Neural progenitor cell (in vitro differentiated cells): ENCODE data around the gene C11orf16. TPM values are rescaled to one million over a fixed set of nuclear protein-coding genes. Genes with fewer than 3 reads are reported as not detected.

Source experiments
- DNase-seq: peaks from one replicate; pipeline ENCODE4 v3.0.0-alpha.2; 2016; ENCODE audit warnings: low spot score
- H2AFZ ChIP-seq: fragments of 200-600 bp; sonication (generic); replicated peaks from 2 replicates; pipeline ENCODE4 v1.6.1; 2016; ENCODE audit warnings: antibody characterized with exemption
- H3F3A ChIP-seq: fragments of 200-600 bp; sonication (generic); 2 replicates; pipeline ENCODE4 v1.6.1; 2016; ENCODE audit warnings: antibody characterized with exemption, low read depth
- H3K27ac ChIP-seq: fragments of 200-600 bp; sonication (generic); 2 replicates; pipeline ENCODE4 v1.5.1; 2016; ENCODE audit warnings: mild to moderate bottlenecking
- H3K27me3 ChIP-seq: fragments of 200-600 bp; sonication (generic); 2 replicates; pipeline ENCODE4 v1.6.1; 2016; ENCODE audit warnings: mild to moderate bottlenecking, moderate library complexity
- H3K36me3 ChIP-seq: fragments of 200-600 bp; sonication (generic); 2 replicates; pipeline ENCODE4 v1.5.1; 2016
- H3K4me1 ChIP-seq: fragments of 200-600 bp; sonication (generic); 2 replicates; pipeline ENCODE4 v1.6.1; 2016; ENCODE audit warnings: mixed run types
- H3K4me2 ChIP-seq: fragments of 200-600 bp; sonication (generic); 2 replicates; pipeline ENCODE4 v1.6.1; 2016
- H3K4me3 ChIP-seq: fragments of 200-600 bp; sonication (generic); 2 replicates; pipeline ENCODE4 v1.5.1; 2016
- H3K79me2 ChIP-seq: fragments of 200-600 bp; sonication (generic); 2 replicates; pipeline ENCODE4 v1.6.1; 2016; ENCODE audit warnings: low read depth
- H3K9ac ChIP-seq: fragments of 200-600 bp; sonication (generic); 2 replicates; pipeline ENCODE4 v1.6.1; 2016
- H3K9me3 ChIP-seq: fragments of 200-600 bp; sonication (generic); 2 replicates; pipeline ENCODE4 v1.5.1; 2016; ENCODE audit warnings: low read depth
- H4K20me1 ChIP-seq: fragments of 200-600 bp; sonication (generic); 2 replicates; pipeline ENCODE4 v1.6.1; 2016; ENCODE audit warnings: low read depth
- H3K27ac Mint-ChIP-seq: 3 replicates; pipeline ENCODE4 v1.8.0; 2021; ENCODE audit warnings: mixed read lengths
- H3K27me3 Mint-ChIP-seq: 2 replicates; pipeline ENCODE4 v1.8.0; 2022; ENCODE audit warnings: low read depth, mild to moderate bottlenecking, inconsistent platforms, moderate library complexity, mixed read lengths; ENCODE audit not compliant: insufficient read depth
- H3K36me3 Mint-ChIP-seq: 3 replicates; pipeline ENCODE4 v1.8.0; 2021; ENCODE audit warnings: mixed read lengths
- H3K4me1 Mint-ChIP-seq: 3 replicates; pipeline ENCODE4 v1.8.0; 2021; ENCODE audit warnings: mixed read lengths
- H3K4me3 Mint-ChIP-seq: 3 replicates; pipeline ENCODE4 v1.8.0; 2021; ENCODE audit warnings: mild to moderate bottlenecking, moderate library complexity, mixed read lengths
- H3K9me3 Mint-ChIP-seq: 3 replicates; pipeline ENCODE4 v1.8.0; 2020; ENCODE audit warnings: mixed read lengths
- CTCF ChIP-seq: fragments of 200-600 bp; sonication (generic); IDR thresholded peaks from 2 replicates; pipeline ENCODE4 v1.5.1; 2017; ENCODE audit warnings: antibody characterized with exemption, mild to moderate bottlenecking
- EZH2 ChIP-seq: fragments of 200-600 bp; sonication (generic); IDR thresholded peaks from 2 replicates; pipeline ENCODE4 v1.6.1; 2017; ENCODE audit warnings: antibody characterized with exemption, mild to moderate bottlenecking, moderate library complexity
- EZH2phosphoT487 ChIP-seq: fragments of 200-600 bp; sonication (generic); IDR thresholded peaks from 2 replicates; pipeline ENCODE4 v1.6.1; 2017; ENCODE audit warnings: antibody characterized with exemption
- small RNA-seq: library from RNA; depleted of rRNA; stranded (forward); fragments of <200 nt; gene quantifications from one replicate; pipeline ENCODE3, GENCODE V24; 2015
- total RNA-seq: library from RNA; depleted of rRNA; stranded (reverse); fragments of >200 nt; gene quantifications from 2 replicates; pipeline ENCODE4 v1.2.3, GENCODE V29; 2015; ENCODE audit warnings: low replicate concordance

The C11orf16 gene
- total RNA-seq, 1 donor from 2014 or later = not detected

- no peaks in the 10 kb centered on the region for H4K20me1 ChIP-seq
- no peaks in the 10 kb centered on the region for H3K36me3 ChIP-seq
- TF ChIP-seq EZH2phosphoT487 = no peak
- TF ChIP-seq EZH2 = no peak
- Mint-ChIP-seq H3K4me3 (peak overlapping the region; percentile 92), H3K36me3 (peaks cover 2% of the 10 kb centered on the region), H3K9me3 (no peaks in the 10 kb centered on the region), H3K27me3 (no peaks in the 10 kb centered on the region), H3K4me1 (peaks cover 32% of the 10 kb centered on the region), H3K27ac (peak overlapping the region; percentile 74)
- no peak overlapping the region for H2AFZ ChIP-seq
- peaks cover 25% of the 10 kb centered on the region for H3F3A ChIP-seq
- no peak overlapping the region for H3K9ac ChIP-seq
- no peak overlapping the region for H3K27ac ChIP-seq
- H3K27me3 ChIP-seq = no peaks in the 10 kb centered on the region
- H3K79me2 ChIP-seq = peaks cover 31% of the 10 kb centered on the region
- peaks cover 31% of the 10 kb centered on the region for H3K4me1 ChIP-seq
- H3K9me3 ChIP-seq = no peaks in the 10 kb centered on the region
- DNase-seq = no peak
- H3K4me3 ChIP-seq = no peak overlapping the region
- peak overlapping the region; percentile 83 for H3K4me2 ChIP-seq
These were observed 60.8 kb downstream of the C11orf16 start for GRCh38 chr11:8871962-8872361.

DNA sequence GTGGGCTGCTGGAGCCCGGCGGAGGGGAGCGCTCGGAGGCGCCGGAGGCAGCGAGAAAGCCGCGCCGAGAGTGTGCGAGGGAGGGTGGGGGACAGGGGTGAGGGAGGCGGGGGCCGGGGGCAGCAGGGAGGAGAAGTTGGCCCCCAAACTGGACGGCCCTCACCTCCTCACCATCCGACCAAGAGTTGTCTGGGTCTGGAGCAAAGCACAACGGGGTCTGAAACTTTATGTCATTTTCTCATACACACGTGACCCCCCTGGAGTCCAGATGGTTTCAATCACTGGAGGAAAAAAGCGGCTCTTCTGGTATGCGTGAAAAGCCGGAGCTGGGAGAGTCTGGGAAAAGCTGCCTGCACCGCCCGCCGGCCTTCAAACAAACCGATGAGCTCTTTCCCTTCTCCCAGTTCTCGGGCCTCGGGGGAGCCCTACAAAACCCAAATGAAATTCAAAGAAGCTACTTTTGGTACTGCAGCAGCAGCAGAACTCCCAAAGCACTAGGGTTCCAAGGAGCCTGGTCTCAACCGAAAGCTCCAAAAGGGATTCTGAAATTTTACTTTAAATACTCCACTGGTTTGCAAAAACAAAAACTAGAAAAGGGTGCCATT, 61.5 kb downstream of the C11orf16 start:
- Histone ChIP-seq H3K9ac (peak overlapping the region; percentile 60), H3K4me2 (peak overlapping the region; percentile 83), H3K79me2 (peaks cover 38% of the 10 kb centered on the region), H3K36me3 (no peaks in the 10 kb centered on the region), H3K27ac (peak overlapping the region; percentile 77), H3K4me3 (peak overlapping the region; percentile 91), H2AFZ (peak overlapping the region; percentile 81), H3F3A (peaks cover 25% of the 10 kb centered on the region), H3K4me1 (peaks cover 34% of the 10 kb centered on the region), H3K27me3 (no peaks in the 10 kb centered on the region), H3K9me3 (no peaks in the 10 kb centered on the region), H4K20me1 (no peaks in the 10 kb centered on the region)
- TF ChIP-seq EZH2phosphoT487 = no peak
- peak; percentile 40 for TF ChIP-seq EZH2
- no peak for TF ChIP-seq CTCF
- Mint-ChIP-seq H3K9me3 (no peaks in the 10 kb centered on the region), H3K27ac (peak overlapping the region; percentile 74), H3K27me3 (no peaks in the 10 kb centered on the region), H3K4me1 (peaks cover 35% of the 10 kb centered on the region), H3K4me3 (peak overlapping the region; percentile 92), H3K36me3 (peaks cover 2% of the 10 kb centered on the region)
- DNase-seq = peak; percentile 87

DNA sequence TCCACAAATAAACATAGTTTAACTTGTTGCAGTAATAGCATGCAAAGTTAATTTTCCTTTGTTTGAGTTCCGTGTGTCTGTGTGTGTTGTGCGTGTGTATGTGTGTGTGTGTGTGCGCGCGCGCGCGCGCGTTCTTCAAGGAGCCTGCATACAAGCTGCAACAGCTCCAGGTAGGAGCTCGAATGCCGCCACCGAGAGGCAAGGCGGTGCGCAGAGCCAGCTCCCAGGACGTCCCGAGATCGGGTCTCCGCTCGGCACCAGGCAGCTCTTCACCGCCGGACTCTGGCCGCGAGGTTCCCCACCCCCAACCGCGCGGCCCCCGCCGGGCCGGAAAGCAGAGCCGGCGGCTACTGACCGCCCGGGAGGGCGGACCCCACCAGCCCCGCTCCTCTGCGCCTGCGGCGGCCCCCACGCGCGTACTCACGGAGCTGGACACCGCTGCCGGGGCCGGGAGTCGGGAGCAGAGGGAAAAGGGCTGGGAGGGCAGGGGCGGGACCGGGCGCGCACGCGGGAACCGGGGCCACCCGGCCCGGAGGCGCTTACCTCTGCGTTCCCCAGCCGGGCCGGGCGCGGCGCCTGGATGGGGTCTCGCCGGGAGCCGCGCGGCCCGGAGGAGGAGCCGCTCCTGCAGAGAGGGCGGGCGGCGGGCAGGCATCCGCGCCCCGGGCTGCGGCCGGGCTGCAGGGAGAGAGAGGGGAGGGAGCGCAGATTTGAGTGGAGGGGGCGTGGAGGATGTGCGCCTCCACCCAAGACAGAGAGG, 62.2 kb downstream of the C11orf16 start:
- H3K4me1 Mint-ChIP-seq = peaks cover 36% of the 10 kb centered on the region
- peak overlapping the region; percentile 81 for H2AFZ ChIP-seq
- H4K20me1 ChIP-seq = no peaks in the 10 kb centered on the region
- H3K27me3 Mint-ChIP-seq = no peaks in the 10 kb centered on the region
- peaks cover 34% of the 10 kb centered on the region for H3K4me1 ChIP-seq
- H3K9me3 ChIP-seq = no peaks in the 10 kb centered on the region
- peak overlapping the region; percentile 95 for H3K4me3 Mint-ChIP-seq
- H3K9me3 Mint-ChIP-seq = no peaks in the 10 kb centered on the region
- DNase-seq = peak; percentile 85
- H3K27ac Mint-ChIP-seq = peak overlapping the region; percentile 90
- peaks cover 2% of the 10 kb centered on the region for H3K36me3 Mint-ChIP-seq
- H3K27me3 ChIP-seq = no peaks in the 10 kb centered on the region
- peak overlapping the region; percentile 91 for H3K4me3 ChIP-seq
- no peaks in the 10 kb centered on the region for H3K36me3 ChIP-seq
- no peak for TF ChIP-seq EZH2phosphoT487
- peak; percentile 54 for TF ChIP-seq EZH2
- TF ChIP-seq CTCF = no peak
- peak overlapping the region; percentile 60 for H3K9ac ChIP-seq
- H3K4me2 ChIP-seq = peak overlapping the region; percentile 83
- peak overlapping the region; percentile 77 for H3K27ac ChIP-seq
- H3F3A ChIP-seq = peaks cover 25% of the 10 kb centered on the region
- H3K79me2 ChIP-seq = peaks cover 41% of the 10 kb centered on the region

Small RNAs within 50 kb of the gene (small RNA-seq; reads per million reads assigned to genes)
- gene RF00019 = not detected

Other genes with a start within 250 kb of the C11orf16 start
- gene AKIP1, start 21.8 kb downstream of the C11orf16 start, total RNA-seq = 45.6 and 53.7 TPM in 2 replicates
- gene ASCL3, start 10.1 kb upstream of the C11orf16 start, total RNA-seq = not detected in 2 replicates
- 16.0 and 17.6 TPM in 2 replicates for gene TMEM9B, start 31.5 kb upstream of the C11orf16 start, total RNA-seq
- 38.1 and 42.7 TPM in 2 replicates for gene NRIP3, start 71.1 kb upstream of the C11orf16 start, total RNA-seq
- gene SCUBE2, start 158.7 kb upstream of the C11orf16 start, total RNA-seq = 21.2 and 42.1 TPM in 2 replicates